Activated CD8-positive, alpha-beta memory T cell treated with anti-CD3 and anti-CD28 coated beads, Interleukin-2, amount 50 U/mL, for 24 hours (primary cell): ENCODE results near the gene MYCN.

Experiments used
- DNase-seq: peaks from one replicate; pipeline ENCODE4 v3.0.0-alpha.2; 2020; ENCODE audit errors: extremely low read depth

MYCN gene

DNA sequence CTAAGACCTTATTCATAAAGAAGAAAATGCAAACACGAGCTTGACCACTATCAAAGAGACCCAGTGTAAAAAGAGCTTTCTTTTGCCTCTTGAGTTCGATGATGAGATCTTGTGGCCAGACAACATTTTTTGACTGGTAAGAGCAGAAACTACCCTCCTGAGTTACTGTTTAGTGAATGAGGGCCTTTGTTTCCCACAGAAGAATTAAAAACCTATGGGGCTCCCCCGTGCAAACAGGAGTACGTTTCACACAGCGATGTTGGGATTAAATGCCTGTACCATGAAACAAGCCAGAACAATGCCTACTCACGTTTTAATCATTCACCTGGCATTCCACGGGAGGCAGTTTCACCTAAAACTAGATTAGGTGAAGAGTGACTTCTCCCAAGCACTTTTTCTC is 36.0 kb downstream of the MYCN start:
- DNase-seq, result no peak

DNA sequence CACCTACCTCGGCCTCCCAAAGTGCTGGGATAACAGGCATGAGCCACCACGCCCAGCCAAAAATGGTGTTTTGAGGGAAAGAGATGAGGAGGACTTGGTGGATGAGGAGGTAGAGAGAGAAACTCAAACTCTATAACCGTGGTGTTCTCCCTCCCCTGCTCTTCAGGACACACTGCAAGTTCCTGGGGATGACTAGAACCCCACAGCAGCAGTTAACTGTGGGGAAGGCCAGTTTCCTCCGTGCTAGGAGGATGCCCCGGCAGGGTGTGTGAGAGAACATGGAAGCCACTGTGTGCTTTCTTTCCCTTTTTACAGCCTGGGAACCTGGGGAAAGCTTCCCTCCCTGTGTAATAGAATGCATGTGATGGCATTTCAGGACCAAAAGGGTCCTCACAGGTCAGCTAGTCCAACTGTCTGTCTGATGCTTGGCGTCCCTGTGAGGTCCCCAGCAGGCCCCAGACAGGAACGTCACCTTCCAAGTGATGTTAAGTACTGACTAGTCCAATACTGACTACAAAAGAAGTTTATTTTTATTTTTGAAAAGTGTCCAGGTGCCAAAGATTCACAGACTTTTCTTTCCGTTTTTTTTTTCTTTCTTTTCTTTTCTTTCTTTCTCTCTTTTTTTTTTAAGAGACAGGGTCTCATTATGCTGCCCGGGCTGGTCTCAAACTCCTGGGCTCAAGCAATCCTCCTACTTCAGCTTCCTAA is 38.9 kb downstream of the MYCN start:
- DNase-seq, result no peak

- no peak for DNase-seq
Observed at GRCh38 chr2:15979759-15980604, 39.6 kb downstream of the MYCN start.

GRCh38 chr2:15980605-15981098 is 40.3 kb downstream of the MYCN start:
- DNase-seq, result no peak

GRCh38 chr2:15981646-15982045 is 41.3 kb downstream of the MYCN start:
- no peak for DNase-seq

- no peak for DNase-seq
Observed at GRCh38 chr2:15982285-15983044, 42.1 kb downstream of the MYCN start.

DNA sequence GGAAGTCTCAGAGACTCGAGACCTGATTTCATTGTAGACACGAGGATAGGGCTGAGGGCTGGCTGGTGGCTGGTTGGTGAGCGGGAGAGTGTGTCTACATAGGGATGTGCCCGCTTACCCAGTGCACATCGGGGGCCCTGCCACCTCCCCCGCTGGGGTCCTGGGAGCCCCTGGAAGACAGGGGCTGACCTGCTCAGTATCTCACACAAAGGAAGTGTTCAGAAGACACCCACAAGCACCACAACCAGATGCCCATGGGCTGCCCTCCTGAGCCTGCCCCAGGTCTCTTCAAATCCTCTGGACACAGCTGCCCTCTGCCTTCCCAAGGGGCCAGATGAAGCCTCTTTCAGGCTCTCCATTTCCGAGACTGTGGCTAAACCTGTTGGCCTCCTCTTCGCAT is 43.1 kb downstream of the MYCN start:
- no peak for DNase-seq

- no peak for DNase-seq
Observed at GRCh38 chr2:15984368-15985255, 44.3 kb downstream of the MYCN start.

- no peak for DNase-seq
Observed at GRCh38 chr2:15985531-15985930, 45.2 kb downstream of the MYCN start.

GRCh38 chr2:15986068-15986560 is 45.8 kb downstream of the MYCN start:
- no peak for DNase-seq

DNA sequence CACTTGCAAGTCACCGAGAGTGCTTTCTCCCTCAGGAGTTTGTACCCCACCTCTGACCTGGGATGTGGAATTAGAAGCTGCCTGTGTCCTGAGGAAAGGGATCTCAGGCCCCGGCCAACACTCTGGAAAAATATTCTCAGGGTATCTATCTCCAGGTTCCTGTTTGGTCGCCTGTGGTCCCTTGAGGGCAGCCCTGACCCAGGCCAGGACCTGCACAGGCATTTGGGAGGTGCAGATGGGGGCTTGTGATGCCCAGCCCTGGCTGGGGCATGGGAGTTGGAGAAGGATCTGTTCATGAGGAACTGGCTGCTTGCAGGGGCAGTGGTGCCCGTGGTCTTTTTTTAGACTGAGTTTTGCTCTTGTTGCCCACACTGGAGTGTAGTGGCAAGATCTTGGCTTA is 46.3 kb downstream of the MYCN start:
- DNase-seq, result no peak

DNA sequence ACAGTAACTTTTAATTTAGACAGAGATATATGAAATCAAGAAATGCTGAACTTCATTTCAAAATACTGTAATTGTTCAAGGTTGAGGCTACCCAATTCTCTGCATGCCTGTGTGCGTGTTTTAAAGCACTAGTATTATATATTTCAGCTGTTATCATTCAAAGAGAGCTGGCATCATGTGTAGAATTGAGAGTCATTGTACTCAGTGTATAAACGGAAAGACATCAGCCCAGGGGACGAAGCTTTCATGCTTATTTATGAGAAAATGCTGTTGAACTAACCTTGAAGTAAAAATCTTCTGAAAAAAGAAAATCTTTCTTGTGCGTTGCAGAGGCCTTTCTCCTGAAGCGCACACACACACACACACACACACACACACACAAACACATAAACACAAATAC is 48.4 kb downstream of the MYCN start:
- no peak for DNase-seq

GRCh38 chr2:15989559-15989958 is 49.2 kb downstream of the MYCN start:
- DNase-seq, result no peak

GRCh38 chr2:15990151-15991101 is 50.1 kb downstream of the MYCN start:
- DNase-seq, result no peak

- DNase-seq, result no peak
Observed at GRCh38 chr2:15991231-15991630, 50.9 kb downstream of the MYCN start.

DNA sequence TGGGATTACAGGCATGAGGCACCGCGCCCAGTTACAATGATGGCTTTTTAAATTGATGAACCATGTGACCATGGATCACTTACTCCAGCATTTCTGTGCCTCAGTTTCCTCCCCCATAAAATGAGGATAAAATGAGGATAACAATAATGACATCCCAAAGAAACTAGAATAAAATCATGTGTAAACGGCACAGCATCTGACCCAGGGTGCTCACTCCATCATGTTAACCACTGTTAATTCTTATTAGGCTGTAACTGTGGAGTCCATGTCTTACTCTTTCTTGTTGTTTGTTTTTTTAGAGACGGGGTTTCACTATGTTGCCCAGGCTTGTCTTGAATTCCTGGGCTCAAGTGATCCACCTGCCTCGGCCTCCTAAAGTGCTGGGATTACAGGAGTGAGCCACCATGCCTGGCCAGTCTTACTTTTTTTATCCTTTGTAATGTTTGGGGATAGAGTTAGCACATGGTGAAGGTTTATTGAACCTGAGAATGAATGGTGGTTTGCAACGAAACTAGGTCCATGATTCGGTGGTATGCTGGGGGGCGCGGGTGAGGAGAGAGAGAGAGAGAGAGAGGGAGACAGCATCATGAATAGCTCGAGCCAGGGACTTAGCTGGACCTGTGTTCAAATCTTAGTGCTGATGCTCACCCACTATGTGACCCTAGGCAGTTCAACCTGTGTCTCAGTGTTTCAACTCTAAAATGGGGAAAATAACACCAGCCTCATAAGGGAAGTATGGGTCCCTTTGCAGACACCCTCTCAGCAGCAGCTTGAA is 52.3 kb downstream of the MYCN start:
- no peak for DNase-seq

DNA sequence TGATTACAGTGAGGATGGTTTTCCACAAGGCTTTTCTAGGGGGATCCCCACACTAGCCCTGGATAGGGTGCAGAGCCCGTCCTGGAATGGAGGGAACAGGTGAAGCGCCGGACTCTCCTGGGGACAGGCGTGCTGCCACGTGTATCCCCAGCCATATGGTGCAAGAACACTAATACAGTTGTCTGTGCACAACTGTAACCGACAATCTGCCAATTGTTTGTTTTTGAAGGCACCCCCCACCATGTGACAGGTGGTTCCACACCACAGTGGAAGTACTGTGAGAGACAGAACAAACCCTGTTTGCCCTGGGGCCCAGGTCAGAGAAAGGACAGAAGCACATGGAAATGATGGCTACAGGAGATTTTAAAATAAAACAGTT is 52.9 kb downstream of the MYCN start:
- no peak for DNase-seq

DNA sequence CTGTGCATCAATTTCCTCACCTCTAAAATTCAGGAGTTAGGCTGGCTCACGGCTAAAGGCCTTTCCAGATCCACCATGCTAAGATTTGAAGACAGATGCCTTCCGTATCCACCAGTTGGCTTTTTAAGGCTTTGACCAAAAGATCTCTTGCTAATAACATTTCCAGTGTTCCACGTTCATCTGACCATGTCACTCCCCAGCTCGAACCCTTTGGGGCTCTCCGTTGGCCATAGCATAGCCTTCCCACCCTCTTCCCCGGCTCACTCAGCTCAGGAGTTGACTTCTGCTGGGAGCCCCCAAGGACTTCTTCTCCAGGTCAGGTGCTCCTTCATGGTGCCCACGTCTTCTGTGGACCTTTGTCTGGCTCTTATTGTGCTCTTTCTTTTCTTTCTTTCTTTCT is 53.3 kb downstream of the MYCN start:
- DNase-seq, result no peak

- no peak for DNase-seq
Observed at GRCh38 chr2:15995603-15996002, 55.3 kb downstream of the MYCN start.
